ENCODE results near the gene CDS2.

CDS2 gene

DNA sequence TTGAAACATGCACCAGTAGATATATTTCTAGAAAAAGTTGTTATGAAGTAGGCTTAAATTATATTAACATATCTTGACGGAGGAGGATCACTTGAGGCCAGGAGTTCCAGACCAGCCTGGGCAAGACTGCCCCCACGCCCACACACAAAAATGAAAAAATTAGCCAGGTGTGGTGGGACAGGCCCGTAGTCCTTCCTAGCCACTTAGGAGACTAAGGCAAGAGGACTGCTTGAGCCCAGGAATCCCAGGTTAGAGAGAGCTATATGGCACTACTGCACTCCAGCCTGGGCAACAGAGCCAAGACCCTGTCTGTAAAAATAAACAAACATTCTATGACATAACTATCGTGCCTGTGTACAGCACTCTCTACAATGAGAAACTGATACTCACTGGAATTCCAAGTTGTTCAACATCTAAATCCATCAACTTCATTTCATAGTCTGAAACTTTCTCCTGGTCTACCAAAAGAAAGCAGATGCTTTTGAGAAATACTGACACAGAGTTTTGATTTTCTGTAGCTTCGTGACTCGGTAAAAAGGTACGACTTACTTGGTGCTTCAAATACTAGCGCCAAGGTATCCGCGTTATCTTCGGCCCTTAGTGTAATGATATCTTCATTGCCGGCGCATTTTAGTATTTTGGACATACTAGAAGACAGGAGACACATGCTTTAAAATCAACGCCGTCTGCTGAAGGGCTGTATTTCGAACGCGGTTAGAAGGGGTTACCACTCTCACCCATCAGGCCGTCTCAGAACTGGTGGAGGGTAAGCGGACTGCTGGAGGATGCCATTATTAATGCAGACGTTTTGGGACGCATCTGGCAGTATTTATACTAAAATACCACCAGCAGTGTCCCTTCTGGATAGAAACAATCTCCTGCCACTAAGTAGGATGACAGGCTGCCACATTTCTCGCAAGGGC lies 8.3 kb upstream of the CDS2 start:
- no peak overlapping the region for H2BK12ac ChIP-seq (ENCODE audit: low read length in 2 of 2)
- H3K4me3 ChIP-seq (ENCODE audit: insufficient read depth in 1 of 2, low read depth in 1 of 2, low read length in 2 of 2) = peak overlapping the region; percentile 68 to 100
- no peak overlapping the region for H2BK5ac ChIP-seq (ENCODE audit: low read depth, low read length, poor library complexity, severe bottlenecking)
- H2BK120ac ChIP-seq (ENCODE audit: low read depth, low read length) = no peak overlapping the region
- peaks cover 2% of the 10 kb centered on the region for H3K79me1 ChIP-seq (replicated peaks; ENCODE audit: low read length, poor library complexity, severe bottlenecking)
- no peaks in the 10 kb centered on the region for H3K9me3 ChIP-seq (ENCODE audit: control insufficient read depth, low read length)
- DNase-seq = peak; percentile 9
- no peak overlapping the region for H3K4ac ChIP-seq (ENCODE audit: low read depth in 1 of 2, low read length in 2 of 2)
- WGBS = 2% methylated on average over 23 of the region's 23 CpGs
- peak overlapping the region; percentile 100 for H3K9ac ChIP-seq (ENCODE audit: low read length)
- H2AFZ ChIP-seq (ENCODE audit: low read depth, low read length) = no peak overlapping the region
- H2BK15ac ChIP-seq (ENCODE audit: low read depth, poor library complexity, severe bottlenecking) = no peak overlapping the region
- peak overlapping the region; percentile 87 for H3K4me2 ChIP-seq (ENCODE audit: low read length, poor library complexity, severe bottlenecking)
- H4K8ac ChIP-seq (ENCODE audit: low read length) = no peak overlapping the region
- no peak overlapping the region for H3K27ac ChIP-seq (ENCODE audit: low read length, poor library complexity, severe bottlenecking)
- H2AK5ac ChIP-seq (ENCODE audit: low read length, severe bottlenecking) = no peak overlapping the region
- H3K18ac ChIP-seq (ENCODE audit: low read depth in 1 of 2, low read length in 2 of 2) = no peak overlapping the region
- H3K36me3 ChIP-seq (ENCODE audit: control insufficient read depth in 1 of 2, insufficient read depth in 2 of 2, low read depth in 1 of 2, low read length in 2 of 2) = peaks cover 3 to 45% of the 10 kb centered on the region in 2 experiments
- no peak overlapping the region for H4K91ac ChIP-seq (ENCODE audit: low read length)
- H3K14ac ChIP-seq (ENCODE audit: low read length in 2 of 2) = no peak overlapping the region
- no peaks in the 10 kb centered on the region for H3K27me3 ChIP-seq (ENCODE audit: control insufficient read depth in 1 of 2, insufficient read depth in 1 of 2, low read length in 2 of 2)
- peak overlapping the region in 1 of 2 experiments; percentile 92 for H3K23ac ChIP-seq (ENCODE audit: low read length in 2 of 2)
- peaks cover 7% of the 10 kb centered on the region for H3K4me1 ChIP-seq (ENCODE audit: control insufficient read depth, insufficient read depth, low read depth, low read length)

- peaks cover 2% of the 10 kb centered on the region for H3K79me1 ChIP-seq (replicated peaks; ENCODE audit: low read length, poor library complexity, severe bottlenecking)
- peaks cover 3 to 45% of the 10 kb centered on the region in 2 experiments for H3K36me3 ChIP-seq (ENCODE audit: control insufficient read depth in 1 of 2, insufficient read depth in 2 of 2, low read depth in 1 of 2, low read length in 2 of 2)
- DNase-seq = no peak
- H4K91ac ChIP-seq (ENCODE audit: low read length) = no peak overlapping the region
- no peaks in the 10 kb centered on the region for H3K9me3 ChIP-seq (ENCODE audit: control insufficient read depth, low read length)
- H3K4ac ChIP-seq (ENCODE audit: low read depth in 1 of 2, low read length in 2 of 2) = no peak overlapping the region
- no peak overlapping the region for H3K14ac ChIP-seq (ENCODE audit: low read length in 2 of 2)
- no peak overlapping the region for H2BK12ac ChIP-seq (ENCODE audit: low read length in 2 of 2)
- no peak overlapping the region for H3K27ac ChIP-seq (ENCODE audit: low read length, poor library complexity, severe bottlenecking)
- H2AFZ ChIP-seq (ENCODE audit: low read depth, low read length) = no peak overlapping the region
- H3K4me1 ChIP-seq (ENCODE audit: control insufficient read depth, insufficient read depth, low read depth, low read length) = peaks cover 7% of the 10 kb centered on the region
- H3K9ac ChIP-seq (ENCODE audit: low read length) = peak overlapping the region; percentile 100
- peak overlapping the region; percentile 87 for H3K4me2 ChIP-seq (ENCODE audit: low read length, poor library complexity, severe bottlenecking)
- no peak overlapping the region for H3K23ac ChIP-seq (ENCODE audit: low read length in 2 of 2)
- H3K4me3 ChIP-seq (ENCODE audit: insufficient read depth in 1 of 2, low read depth in 1 of 2, low read length in 2 of 2) = peak overlapping the region; percentile 68 to 100
- H2AK5ac ChIP-seq (ENCODE audit: low read length, severe bottlenecking) = no peak overlapping the region
- H3K18ac ChIP-seq (ENCODE audit: low read depth in 1 of 2, low read length in 2 of 2) = no peak overlapping the region
- H2BK120ac ChIP-seq (ENCODE audit: low read depth, low read length) = no peak overlapping the region
- H4K8ac ChIP-seq (ENCODE audit: low read length) = no peak overlapping the region
- no peak overlapping the region for H2BK5ac ChIP-seq (ENCODE audit: low read depth, low read length, poor library complexity, severe bottlenecking)
- no peak overlapping the region for H2BK15ac ChIP-seq (ENCODE audit: low read depth, poor library complexity, severe bottlenecking)
- no peaks in the 10 kb centered on the region for H3K27me3 ChIP-seq (ENCODE audit: control insufficient read depth in 1 of 2, insufficient read depth in 1 of 2, low read length in 2 of 2)
- 0% methylated on average over 21 of the region's 21 CpGs for WGBS
Measured at GRCh38 chr20:5119143-5119434, 7.7 kb upstream of the CDS2 start.

DNA sequence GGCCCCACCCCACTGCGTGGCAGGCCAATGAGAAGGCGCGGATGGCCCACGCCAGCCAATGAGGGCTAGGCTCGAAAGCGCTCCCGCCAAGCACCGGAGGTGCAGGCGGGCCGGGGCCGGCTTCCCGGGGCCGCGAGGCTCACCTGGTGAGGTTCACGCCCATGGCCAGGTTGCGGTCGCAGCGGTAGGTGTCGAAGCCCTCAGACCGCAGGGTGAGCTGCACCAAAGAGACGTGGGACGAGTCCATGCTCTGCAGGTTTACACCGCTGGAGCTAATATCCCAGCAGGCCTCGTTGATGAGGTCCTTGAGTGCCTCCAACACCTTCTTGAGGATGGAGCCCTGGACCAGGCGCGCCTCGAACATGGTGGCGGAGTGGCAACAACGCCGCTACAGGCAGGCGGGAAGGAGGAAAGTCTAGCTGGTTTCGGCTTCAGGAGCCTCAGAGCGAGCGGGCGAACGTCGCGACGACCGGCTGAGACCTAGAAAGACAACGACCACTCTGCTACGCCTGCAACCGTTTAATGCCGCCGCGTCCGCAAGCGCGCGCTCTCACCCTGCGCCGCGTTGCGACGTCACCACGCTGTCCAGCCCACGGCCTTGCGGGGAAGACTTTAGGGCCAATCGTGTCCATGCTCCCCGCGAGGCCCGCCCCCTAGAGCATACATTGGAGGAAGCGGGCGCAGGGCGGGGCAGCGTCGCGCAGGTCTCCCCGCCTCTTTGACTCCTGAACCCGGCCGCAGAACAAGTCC lies 7.2 kb upstream of the CDS2 start, which contains the start of gene PCNA:
TSS of gene PCNA (minus strand) at position 524 of the 750 bp plus-strand sequence. CDS start at position 364, 160 bp downstream.
- whole genome bisulfite sequencing = under 1% methylated on average over 71 of the region's 71 CpGs
- H3K27me3 ChIP-seq (ENCODE audit: control insufficient read depth in 1 of 2, insufficient read depth in 1 of 2, low read length in 2 of 2) = no peaks in the 10 kb centered on the region

DNA sequence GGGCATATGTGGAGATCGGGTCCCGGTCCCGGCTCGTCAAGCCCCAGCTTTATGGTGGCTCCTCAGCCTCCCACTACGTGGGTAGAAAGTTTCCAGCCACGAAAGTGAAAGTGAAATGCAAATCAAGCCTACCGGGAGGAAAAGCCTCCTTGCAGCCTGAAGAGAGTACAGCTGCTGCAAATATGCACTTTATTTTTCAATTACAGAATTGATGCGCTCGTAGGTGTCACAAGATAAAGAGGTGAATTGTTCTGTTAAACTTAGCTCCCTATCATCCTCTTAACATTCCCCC lies 6.7 kb upstream of the CDS2 start:
- DNase-seq = no peak
- Histone ChIP-seq H3K4ac (ENCODE audit: low read depth in 1 of 2, low read length in 2 of 2) (peak overlapping the region in 1 of 2 experiments; percentile 84), H2BK15ac (ENCODE audit: low read depth, poor library complexity, severe bottlenecking) (no peak overlapping the region), H4K91ac (ENCODE audit: low read length) (peak overlapping the region; percentile 67), H3K4me2 (ENCODE audit: low read length, poor library complexity, severe bottlenecking) (peak overlapping the region; percentile 84), H2BK5ac (ENCODE audit: low read depth, low read length, poor library complexity, severe bottlenecking) (peak overlapping the region; percentile 96), H2AK5ac (ENCODE audit: low read length, severe bottlenecking) (peak overlapping the region; percentile 60), H3K27ac (ENCODE audit: low read length, poor library complexity, severe bottlenecking) (peak overlapping the region; percentile 100), H2BK12ac (ENCODE audit: low read length in 2 of 2) (no peak overlapping the region), H3K9ac (ENCODE audit: low read length) (peak overlapping the region; percentile 100), H3K27me3 (ENCODE audit: control insufficient read depth in 1 of 2, insufficient read depth in 1 of 2, low read length in 2 of 2) (no peaks in the 10 kb centered on the region), H2AFZ (ENCODE audit: low read depth, low read length) (peak overlapping the region; percentile 44), H3K18ac (ENCODE audit: low read depth in 1 of 2, low read length in 2 of 2) (peak overlapping the region; percentile 63 to 93), H3K36me3 (ENCODE audit: control insufficient read depth in 1 of 2, insufficient read depth in 2 of 2, low read depth in 1 of 2, low read length in 2 of 2) (peaks cover 3 to 35% of the 10 kb centered on the region in 2 experiments), H3K4me1 (ENCODE audit: control insufficient read depth, insufficient read depth, low read depth, low read length) (peaks cover 7% of the 10 kb centered on the region), H3K79me1 (replicated peaks; ENCODE audit: low read length, poor library complexity, severe bottlenecking) (peaks cover 2% of the 10 kb centered on the region), H3K23ac (ENCODE audit: low read length in 2 of 2) (no peak overlapping the region), H2BK120ac (ENCODE audit: low read depth, low read length) (no peak overlapping the region), H3K9me3 (ENCODE audit: control insufficient read depth, low read length) (no peaks in the 10 kb centered on the region), H3K4me3 (ENCODE audit: insufficient read depth in 1 of 2, low read depth in 1 of 2, low read length in 2 of 2) (peak overlapping the region; percentile 54 to 100), H4K8ac (ENCODE audit: low read length) (peak overlapping the region; percentile 84), H3K14ac (ENCODE audit: low read length in 2 of 2) (no peak overlapping the region)
- 2% methylated on average over 8 of the region's 9 CpGs for WGBS

More for the DNA sequence above, 7.2 kb upstream of the CDS2 start, which contains the start of gene PCNA:
- peak within 1 kb of the TSS; percentile 96 for H2BK5ac ChIP-seq (ENCODE audit: low read depth, low read length, poor library complexity, severe bottlenecking)
- peak within 1 kb of the TSS; percentile 60 for H2AK5ac ChIP-seq (ENCODE audit: low read length, severe bottlenecking)
- H3K4ac ChIP-seq (ENCODE audit: low read depth in 1 of 2, low read length in 2 of 2) = peak within 1 kb of the TSS in 1 of 2 experiments; percentile 84
- peak; percentile 98 for DNase-seq
- H3K9ac ChIP-seq (ENCODE audit: low read length) = peak within 1 kb of the TSS; percentile 100
- peaks cover 7% of the 10 kb centered on the region for H3K4me1 ChIP-seq (ENCODE audit: control insufficient read depth, insufficient read depth, low read depth, low read length)
- peak within 1 kb of the TSS; percentile 44 for H2AFZ ChIP-seq (ENCODE audit: low read depth, low read length)
- peak within 1 kb of the TSS; percentile 49 for H2BK120ac ChIP-seq (ENCODE audit: low read depth, low read length)
- peak within 1 kb of the TSS in 1 of 2 experiments; percentile 7 for H3K14ac ChIP-seq (ENCODE audit: low read length in 2 of 2)
- peak within 1 kb of the TSS; percentile 63 to 93 for H3K18ac ChIP-seq (ENCODE audit: low read depth in 1 of 2, low read length in 2 of 2)
- H3K9me3 ChIP-seq (ENCODE audit: control insufficient read depth, low read length) = no peaks in the 10 kb centered on the region
- H2BK15ac ChIP-seq (ENCODE audit: low read depth, poor library complexity, severe bottlenecking) = no peak within 1 kb of the TSS
- H3K27ac ChIP-seq (ENCODE audit: low read length, poor library complexity, severe bottlenecking) = peak within 1 kb of the TSS; percentile 100
- H4K8ac ChIP-seq (ENCODE audit: low read length) = peak within 1 kb of the TSS; percentile 84
- H3K36me3 ChIP-seq (ENCODE audit: control insufficient read depth in 1 of 2, insufficient read depth in 2 of 2, low read depth in 1 of 2, low read length in 2 of 2) = peaks cover 3 to 40% of the 10 kb centered on the region in 2 experiments
- peak within 1 kb of the TSS; percentile 67 for H4K91ac ChIP-seq (ENCODE audit: low read length)
- H3K79me1 ChIP-seq (replicated peaks; ENCODE audit: low read length, poor library complexity, severe bottlenecking) = peaks cover 2% of the 10 kb centered on the region
- peak within 1 kb of the TSS; percentile 87 for H3K4me2 ChIP-seq (ENCODE audit: low read length, poor library complexity, severe bottlenecking)
- H2BK12ac ChIP-seq (ENCODE audit: low read length in 2 of 2) = peak within 1 kb of the TSS in 1 of 2 experiments; percentile 1
- H3K23ac ChIP-seq (ENCODE audit: low read length in 2 of 2) = peak within 1 kb of the TSS in 1 of 2 experiments; percentile 92
- H3K4me3 ChIP-seq (ENCODE audit: insufficient read depth in 1 of 2, low read depth in 1 of 2, low read length in 2 of 2) = peak within 1 kb of the TSS; percentile 68 to 100

Measured in mesenchymal stem cell (in vitro differentiated cells and primary cell).